HepG2 (cell line): ENCODE data around the gene DLX1. TPM values are rescaled to one million over a fixed set of nuclear protein-coding genes. Genes with fewer than 3 reads are reported as not detected.

Source experiments
- CEBPG ChIP-seq: IDR thresholded peaks from 2 replicates; pipeline ENCODE4 v1.6.1; 2016
- NR2F6 ChIP-seq, 2 experiments: IDR thresholded peaks; 2 replicates each; pipeline ENCODE4 v1.6.1; 2016; ENCODE audit warnings: antibody characterized with exemption in 1 of 2, mild to moderate bottlenecking in 1 of 2
- PCBP1 ChIP-seq: fragments of 200-400 bp; formaldehyde crosslinking; IDR thresholded peaks from 2 replicates; pipeline ENCODE4 v1.6.1; 2017; ENCODE audit warnings: mild to moderate bottlenecking, low read depth, low read length, borderline replicate concordance
- ZFP36 ChIP-seq: fragments of 150-350 bp; IDR thresholded peaks from 2 replicates; pipeline ENCODE4 v1.6.1; 2018; ENCODE audit warnings: borderline replicate concordance, low read length, low read depth; ENCODE audit not compliant: partially characterized antibody
- ZNF354B ChIP-seq: sonication (generic); formaldehyde crosslinking; IDR thresholded peaks from 2 replicates; pipeline ENCODE4 v1.8.0; 2022; ENCODE audit warnings: mild to moderate bottlenecking, missing genetic modification reagents
- ZNF432 ChIP-seq: sonication (generic); formaldehyde crosslinking; IDR thresholded peaks from 2 replicates; pipeline ENCODE4 v1.5.0; 2020; ENCODE audit warnings: missing genetic modification reagents, mild to moderate bottlenecking, borderline replicate concordance
- ZSCAN25 ChIP-seq: sonication (generic); formaldehyde crosslinking; IDR thresholded peaks from 2 replicates; pipeline ENCODE4 v1.8.0; 2022; ENCODE audit warnings: mild to moderate bottlenecking, missing genetic modification reagents
- polyA plus RNA-seq, 8 experiments: library from polyadenylated mRNA; depleted of rRNA in 3 of 8; stranded (reverse) in 7 of 8; unstranded in 1 of 8; fragments of >200 nt; fragmentation: Illumina TruSeq in 4 of 8; extraction: Trizol in 4 of 8; gene quantifications; 2 replicates each; pipeline versions ENCODE4 v1.2.1 to v1.2.3, GENCODE V29; 2011 to 2016; ENCODE audit warnings: low read depth in 4 of 8, missing spikeins in 1 of 8, mixed read lengths in 1 of 8; ENCODE audit not compliant: insufficient read depth in 1 of 8
- total RNA-seq, 5 experiments: library from RNA; depleted of rRNA; stranded (reverse); fragments of >200 nt; fragmentation: Illumina TruSeq; extraction: Trizol; gene quantifications; 2 replicates each; pipeline ENCODE4 v1.2.3, GENCODE V29; 2016; ENCODE audit warnings: low read depth in 1 of 5
- TF ChIP-seq, protein P1 (sequence below): sonication (generic); formaldehyde crosslinking; IDR thresholded peaks from 2 replicates; pipeline ENCODE4 v1.5.0; 2020; ENCODE audit warnings: missing genetic modification reagents, mild to moderate bottlenecking, borderline replicate concordance
- TF ChIP-seq, protein P2 (sequence below): sonication (generic); formaldehyde crosslinking; IDR thresholded peaks from 2 replicates; pipeline ENCODE4 v1.5.1; 2020; ENCODE audit warnings: mild to moderate bottlenecking, missing genetic modification reagents, moderate library complexity
- TF ChIP-seq, protein P3 (sequence below): sonication (generic); formaldehyde crosslinking; IDR thresholded peaks from 2 replicates; pipeline ENCODE4 v1.5.1; 2020; ENCODE audit warnings: mild to moderate bottlenecking, missing genetic modification reagents
- TF ChIP-seq, protein P4 (sequence below): IDR thresholded peaks from 2 replicates; pipeline ENCODE4 v1.6.1; 2016; ENCODE audit warnings: missing biosample characterization, missing genetic modification reagents, low read depth
- TF ChIP-seq, protein P5 (sequence below): IDR thresholded peaks from 2 replicates; pipeline ENCODE4 v1.6.1; 2012; ENCODE audit warnings: low read length, improper control_type of control experiment

Gene DLX1
- total and polyA plus RNA-seq, 2 of the 13 experiments (the other 11 are each of a cell fraction or from before 2014, with no cell fraction given): 0.18 to 0.86 TPM

DNA sequence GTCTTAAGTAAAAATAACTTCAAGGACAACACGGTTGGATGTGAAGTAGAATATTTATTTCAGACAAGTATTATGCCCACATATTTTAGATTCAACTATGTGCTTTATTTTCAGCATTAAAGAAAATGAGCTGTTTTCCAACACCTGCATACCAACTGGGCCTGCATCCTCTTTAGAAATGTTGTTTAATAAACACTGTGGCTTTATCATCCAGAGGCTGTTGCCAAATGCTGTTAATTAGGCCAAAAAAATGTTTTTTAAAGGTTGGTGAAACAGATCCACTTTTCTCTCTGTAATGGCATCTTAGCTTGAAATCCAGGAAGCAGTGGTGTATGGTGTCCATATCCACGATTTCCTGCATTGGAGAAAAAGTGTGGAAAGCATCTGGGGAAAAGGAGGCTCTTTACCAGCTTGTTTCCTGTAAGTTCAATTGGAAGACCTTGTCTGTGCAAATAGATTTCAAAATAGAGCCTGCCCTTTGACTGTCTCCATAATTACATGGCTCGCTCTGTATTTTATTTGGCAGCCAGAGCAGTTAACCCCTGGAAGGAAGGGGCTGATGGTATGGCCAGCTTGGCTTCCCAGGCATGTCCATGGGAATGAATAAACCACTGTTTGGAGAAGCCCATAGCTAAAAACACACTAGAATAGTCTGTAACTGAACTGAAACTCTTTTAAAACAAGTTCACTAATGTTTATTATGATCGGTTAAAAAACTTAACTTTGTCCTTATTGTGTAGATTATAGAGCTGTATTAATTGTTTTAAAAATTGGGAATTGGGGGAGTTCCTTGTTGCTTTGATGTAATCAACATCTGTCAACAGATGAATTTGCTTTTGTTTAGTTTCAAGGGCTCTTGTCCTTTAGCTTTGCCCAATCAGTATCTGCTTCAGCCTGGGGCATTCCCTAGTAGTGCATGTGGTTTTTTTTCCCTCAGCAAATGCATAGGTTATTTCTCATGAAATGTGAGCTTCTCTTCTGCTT is 33.0 kb upstream of the DLX1 start (continued):
- TF ChIP-seq, protein P1, sequence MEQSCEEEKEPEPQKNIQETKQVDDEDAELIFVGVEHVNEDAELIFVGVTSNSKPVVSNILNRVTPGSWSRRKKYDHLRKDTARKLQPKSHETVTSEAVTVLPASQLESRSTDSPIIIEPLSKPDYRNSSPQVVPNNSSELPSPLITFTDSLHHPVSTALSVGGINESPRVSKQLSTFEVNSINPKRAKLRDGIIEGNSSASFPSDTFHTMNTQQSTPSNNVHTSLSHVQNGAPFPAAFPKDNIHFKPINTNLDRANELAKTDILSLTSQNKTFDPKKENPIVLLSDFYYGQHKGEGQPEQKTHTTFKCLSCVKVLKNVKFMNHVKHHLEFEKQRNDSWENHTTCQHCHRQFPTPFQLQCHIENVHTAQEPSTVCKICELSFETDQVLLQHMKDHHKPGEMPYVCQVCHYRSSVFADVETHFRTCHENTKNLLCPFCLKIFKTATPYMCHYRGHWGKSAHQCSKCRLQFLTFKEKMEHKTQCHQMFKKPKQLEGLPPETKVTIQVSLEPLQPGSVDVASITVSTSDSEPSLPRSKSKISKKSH: no peak
- TF ChIP-seq PCBP1 (no peak), CEBPG (CRISPR knock-in tag) (peak; percentile 90), NR2F6 (IDR thresholded peaks at IDR 0.05) (peak; percentile 95), NR2F6 (CRISPR knock-in tag; IDR thresholded peaks at IDR 0.05) (peak; percentile 96), ZNF354B (CRISPR knock-in tag) (no peak; the same call in 1 of the 2 replicates), ZNF432 (CRISPR knock-in tag) (no peak), ZFP36 (no peak), ZSCAN25 (CRISPR knock-in tag) (no peak)
- TF ChIP-seq, protein P2, sequence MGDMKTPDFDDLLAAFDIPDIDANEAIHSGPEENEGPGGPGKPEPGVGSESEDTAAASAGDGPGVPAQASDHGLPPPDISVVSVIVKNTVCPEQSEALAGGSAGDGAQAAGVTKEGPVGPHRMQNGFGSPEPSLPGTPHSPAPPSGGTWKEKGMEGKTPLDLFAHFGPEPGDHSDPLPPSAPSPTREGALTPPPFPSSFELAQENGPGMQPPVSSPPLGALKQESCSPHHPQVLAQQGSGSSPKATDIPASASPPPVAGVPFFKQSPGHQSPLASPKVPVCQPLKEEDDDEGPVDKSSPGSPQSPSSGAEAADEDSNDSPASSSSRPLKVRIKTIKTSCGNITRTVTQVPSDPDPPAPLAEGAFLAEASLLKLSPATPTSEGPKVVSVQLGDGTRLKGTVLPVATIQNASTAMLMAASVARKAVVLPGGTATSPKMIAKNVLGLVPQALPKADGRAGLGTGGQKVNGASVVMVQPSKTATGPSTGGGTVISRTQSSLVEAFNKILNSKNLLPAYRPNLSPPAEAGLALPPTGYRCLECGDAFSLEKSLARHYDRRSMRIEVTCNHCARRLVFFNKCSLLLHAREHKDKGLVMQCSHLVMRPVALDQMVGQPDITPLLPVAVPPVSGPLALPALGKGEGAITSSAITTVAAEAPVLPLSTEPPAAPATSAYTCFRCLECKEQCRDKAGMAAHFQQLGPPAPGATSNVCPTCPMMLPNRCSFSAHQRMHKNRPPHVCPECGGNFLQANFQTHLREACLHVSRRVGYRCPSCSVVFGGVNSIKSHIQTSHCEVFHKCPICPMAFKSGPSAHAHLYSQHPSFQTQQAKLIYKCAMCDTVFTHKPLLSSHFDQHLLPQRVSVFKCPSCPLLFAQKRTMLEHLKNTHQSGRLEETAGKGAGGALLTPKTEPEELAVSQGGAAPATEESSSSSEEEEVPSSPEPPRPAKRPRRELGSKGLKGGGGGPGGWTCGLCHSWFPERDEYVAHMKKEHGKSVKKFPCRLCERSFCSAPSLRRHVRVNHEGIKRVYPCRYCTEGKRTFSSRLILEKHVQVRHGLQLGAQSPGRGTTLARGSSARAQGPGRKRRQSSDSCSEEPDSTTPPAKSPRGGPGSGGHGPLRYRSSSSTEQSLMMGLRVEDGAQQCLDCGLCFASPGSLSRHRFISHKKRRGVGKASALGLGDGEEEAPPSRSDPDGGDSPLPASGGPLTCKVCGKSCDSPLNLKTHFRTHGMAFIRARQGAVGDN (CRISPR knock-in tag): no peak
- TF ChIP-seq, protein P3, sequence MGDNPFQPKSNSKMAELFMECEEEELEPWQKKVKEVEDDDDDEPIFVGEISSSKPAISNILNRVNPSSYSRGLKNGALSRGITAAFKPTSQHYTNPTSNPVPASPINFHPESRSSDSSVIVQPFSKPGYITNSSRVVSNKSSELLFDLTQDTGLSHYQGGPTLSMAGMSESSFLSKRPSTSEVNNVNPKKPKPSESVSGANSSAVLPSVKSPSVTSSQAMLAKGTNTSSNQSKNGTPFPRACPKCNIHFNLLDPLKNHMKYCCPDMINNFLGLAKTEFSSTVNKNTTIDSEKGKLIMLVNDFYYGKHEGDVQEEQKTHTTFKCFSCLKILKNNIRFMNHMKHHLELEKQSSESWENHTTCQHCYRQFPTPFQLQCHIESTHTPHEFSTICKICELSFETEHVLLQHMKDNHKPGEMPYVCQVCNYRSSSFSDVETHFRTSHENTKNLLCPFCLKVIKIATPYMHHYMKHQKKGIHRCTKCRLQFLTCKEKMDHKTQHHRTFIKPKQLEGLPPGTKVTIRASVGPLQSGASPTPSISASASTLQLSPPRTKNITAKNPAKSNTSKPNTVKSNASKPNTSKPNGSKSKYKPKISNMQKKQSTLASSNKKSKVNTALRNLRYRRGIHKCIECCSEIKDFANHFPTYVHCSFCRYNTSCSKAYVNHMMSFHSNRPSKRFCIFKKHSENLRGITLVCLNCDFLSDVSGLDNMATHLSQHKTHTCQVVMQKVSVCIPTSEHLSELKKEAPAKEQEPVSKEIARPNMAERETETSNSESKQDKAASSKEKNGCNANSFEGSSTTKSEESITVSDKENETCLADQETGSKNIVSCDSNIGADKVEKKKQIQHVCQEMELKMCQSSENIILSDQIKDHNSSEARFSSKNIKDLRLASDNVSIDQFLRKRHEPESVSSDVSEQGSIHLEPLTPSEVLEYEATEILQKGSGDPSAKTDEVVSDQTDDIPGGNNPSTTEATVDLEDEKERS: no peak; the same call in 1 of the 2 replicates
- TF ChIP-seq, protein P4, sequence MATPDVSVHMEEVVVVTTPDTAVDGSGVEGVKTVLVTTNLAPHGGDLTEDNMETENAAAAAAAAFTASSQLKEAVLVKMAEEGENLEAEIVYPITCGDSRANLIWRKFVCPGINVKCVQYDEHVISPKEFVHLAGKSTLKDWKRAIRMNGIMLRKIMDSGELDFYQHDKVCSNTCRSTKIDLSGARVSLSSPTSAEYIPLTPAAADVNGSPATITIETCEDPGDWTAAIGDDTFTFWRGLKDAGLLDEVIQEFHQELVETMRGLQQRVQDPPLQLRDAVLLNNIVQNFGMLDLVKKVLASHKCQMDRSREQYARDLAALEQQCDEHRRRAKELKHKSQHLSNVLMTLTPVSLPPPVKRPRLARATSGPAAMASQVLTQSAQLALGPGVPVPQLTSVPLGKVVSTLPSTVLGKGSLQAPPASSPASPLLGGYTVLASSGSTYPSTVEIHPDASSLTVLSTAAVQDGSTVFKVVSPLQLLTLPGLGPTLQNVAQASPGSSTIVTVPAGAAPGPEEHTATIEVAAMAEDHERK: no peak; the same call in 1 of the 2 replicates
- TF ChIP-seq, protein P5, sequence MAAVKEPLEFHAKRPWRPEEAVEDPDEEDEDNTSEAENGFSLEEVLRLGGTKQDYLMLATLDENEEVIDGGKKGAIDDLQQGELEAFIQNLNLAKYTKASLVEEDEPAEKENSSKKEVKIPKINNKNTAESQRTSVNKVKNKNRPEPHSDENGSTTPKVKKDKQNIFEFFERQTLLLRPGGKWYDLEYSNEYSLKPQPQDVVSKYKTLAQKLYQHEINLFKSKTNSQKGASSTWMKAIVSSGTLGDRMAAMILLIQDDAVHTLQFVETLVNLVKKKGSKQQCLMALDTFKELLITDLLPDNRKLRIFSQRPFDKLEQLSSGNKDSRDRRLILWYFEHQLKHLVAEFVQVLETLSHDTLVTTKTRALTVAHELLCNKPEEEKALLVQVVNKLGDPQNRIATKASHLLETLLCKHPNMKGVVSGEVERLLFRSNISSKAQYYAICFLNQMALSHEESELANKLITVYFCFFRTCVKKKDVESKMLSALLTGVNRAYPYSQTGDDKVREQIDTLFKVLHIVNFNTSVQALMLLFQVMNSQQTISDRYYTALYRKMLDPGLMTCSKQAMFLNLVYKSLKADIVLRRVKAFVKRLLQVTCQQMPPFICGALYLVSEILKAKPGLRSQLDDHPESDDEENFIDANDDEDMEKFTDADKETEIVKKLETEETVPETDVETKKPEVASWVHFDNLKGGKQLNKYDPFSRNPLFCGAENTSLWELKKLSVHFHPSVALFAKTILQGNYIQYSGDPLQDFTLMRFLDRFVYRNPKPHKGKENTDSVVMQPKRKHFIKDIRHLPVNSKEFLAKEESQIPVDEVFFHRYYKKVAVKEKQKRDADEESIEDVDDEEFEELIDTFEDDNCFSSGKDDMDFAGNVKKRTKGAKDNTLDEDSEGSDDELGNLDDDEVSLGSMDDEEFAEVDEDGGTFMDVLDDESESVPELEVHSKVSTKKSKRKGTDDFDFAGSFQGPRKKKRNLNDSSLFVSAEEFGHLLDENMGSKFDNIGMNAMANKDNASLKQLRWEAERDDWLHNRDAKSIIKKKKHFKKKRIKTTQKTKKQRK: no peak
